Upper lobe of left lung (tissue), 4 donors: Measurements from ENCODE around the gene PRKD2.

Source experiments
- EP300 ChIP-seq, 4 donors: sonication (generic); formaldehyde crosslinking; IDR thresholded peaks; one replicate each; pipeline ENCODE4 v1.5.1; 2017; ENCODE audit warnings: antibody characterized with exemption in 4 of 4, control low read depth in 2 of 4
- POLR2A ChIP-seq, 4 donors: fragments of 450-650 bp; IDR thresholded peaks; one replicate each; pipeline ENCODE4 v1.5.1; 2016 to 2017; ENCODE audit warnings: antibody characterized with exemption in 4 of 4, mild to moderate bottlenecking in 2 of 4
- POLR2AphosphoS5 ChIP-seq, 2 donors: sonication (generic); formaldehyde crosslinking; IDR thresholded peaks; one replicate each; pipeline ENCODE4 v1.5.1; 2017; ENCODE audit warnings: antibody characterized with exemption in 2 of 2
- TF ChIP-seq, protein P1 (sequence below), 6 experiments: fragments of 450-650 bp in 4 of 6; fragments of 200-600 bp in 2 of 6; sonication (generic) in 2 of 6; IDR thresholded peaks; one replicate each; pipeline ENCODE4 v1.5.1; 2016 to 2019; ENCODE audit warnings: antibody characterized with exemption in 6 of 6

GRCh38 chr19:46715620-46715974, 1.3 kb downstream of the PRKD2 start:
- TF ChIP-seq POLR2A (IDR thresholded peaks at IDR 0.05) = no peak
- TF ChIP-seq, protein P1, sequence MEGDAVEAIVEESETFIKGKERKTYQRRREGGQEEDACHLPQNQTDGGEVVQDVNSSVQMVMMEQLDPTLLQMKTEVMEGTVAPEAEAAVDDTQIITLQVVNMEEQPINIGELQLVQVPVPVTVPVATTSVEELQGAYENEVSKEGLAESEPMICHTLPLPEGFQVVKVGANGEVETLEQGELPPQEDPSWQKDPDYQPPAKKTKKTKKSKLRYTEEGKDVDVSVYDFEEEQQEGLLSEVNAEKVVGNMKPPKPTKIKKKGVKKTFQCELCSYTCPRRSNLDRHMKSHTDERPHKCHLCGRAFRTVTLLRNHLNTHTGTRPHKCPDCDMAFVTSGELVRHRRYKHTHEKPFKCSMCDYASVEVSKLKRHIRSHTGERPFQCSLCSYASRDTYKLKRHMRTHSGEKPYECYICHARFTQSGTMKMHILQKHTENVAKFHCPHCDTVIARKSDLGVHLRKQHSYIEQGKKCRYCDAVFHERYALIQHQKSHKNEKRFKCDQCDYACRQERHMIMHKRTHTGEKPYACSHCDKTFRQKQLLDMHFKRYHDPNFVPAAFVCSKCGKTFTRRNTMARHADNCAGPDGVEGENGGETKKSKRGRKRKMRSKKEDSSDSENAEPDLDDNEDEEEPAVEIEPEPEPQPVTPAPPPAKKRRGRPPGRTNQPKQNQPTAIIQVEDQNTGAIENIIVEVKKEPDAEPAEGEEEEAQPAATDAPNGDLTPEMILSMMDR (IDR thresholded peaks at IDR 0.05) = no peak
- TF ChIP-seq POLR2AphosphoS5 (IDR thresholded peaks at IDR 0.05) = no peak
- TF ChIP-seq EP300 (IDR thresholded peaks at IDR 0.05) = no peak
